Kidney (tissue), 14 donors: ENCODE data around the gene ZNF618. TPM values are rescaled to one million over a fixed set of nuclear protein-coding genes. Genes with fewer than 3 reads are reported as not detected.

ENCODE experiments used
- DNase-seq, 5 donors: peaks; one replicate each; pipeline ENCODE4 v3.0.0-alpha.2; 2013 to 2020
- FAIRE-seq: peaks from 2 replicates; lab custom pipeline; 2012; peaks lifted over from hg19 to GRCh38; lab: Jason Lieb, UNC
- H3K27ac ChIP-seq, 2 donors: one replicate each; pipeline ENCODE4 v1.7.0; 2013; ENCODE audit warnings: low read depth in 2 of 2, low read length in 2 of 2, inconsistent platforms in 1 of 2
- H3K27me3 ChIP-seq: one replicate; pipeline ENCODE4 v1.7.1; 2013; ENCODE audit warnings: low read length, inconsistent platforms; ENCODE audit not compliant: control insufficient read depth, insufficient read depth
- H3K36me3 ChIP-seq, 3 donors: one replicate each; pipeline versions ENCODE4 v1.7.0 to v1.7.1; 2013; ENCODE audit warnings: low read length in 3 of 3, control low read depth in 1 of 3, inconsistent platforms in 1 of 3; ENCODE audit not compliant: insufficient read depth in 3 of 3, control insufficient read depth in 2 of 3
- H3K4me1 ChIP-seq, 3 donors: one replicate each; pipeline versions ENCODE4 v1.7.0 to v1.7.1; 2013; ENCODE audit warnings: low read length in 3 of 3, inconsistent platforms in 1 of 3, low read depth in 1 of 3; ENCODE audit not compliant: control insufficient read depth in 2 of 3, insufficient read depth in 2 of 3
- H3K4me3 ChIP-seq, 3 donors: one replicate each; pipeline versions ENCODE4 v1.7.0 to v1.8.1; 2013; ENCODE audit warnings: low read length in 3 of 3, control low read depth in 1 of 3, inconsistent platforms in 1 of 3
- H3K9ac ChIP-seq, 3 donors: one replicate each; pipeline versions ENCODE4 v1.7.0 to v1.7.1; 2013; ENCODE audit warnings: low read length in 3 of 3, control low read depth in 1 of 3, inconsistent platforms in 1 of 3
- H3K9me3 ChIP-seq, 3 donors: one replicate each; pipeline versions ENCODE4 v1.7.0 to v1.7.1; 2013; ENCODE audit warnings: low read length in 3 of 3, control low read depth in 1 of 3, inconsistent platforms in 1 of 3; ENCODE audit not compliant: control insufficient read depth in 2 of 3, insufficient read depth in 1 of 3
- CTCF ChIP-seq: IDR thresholded peaks from 3 replicates; pipeline ENCODE4 v1.5.1; 2012; ENCODE audit warnings: mild to moderate bottlenecking, moderate library complexity, borderline replicate concordance; ENCODE audit not compliant: insufficient read depth; ENCODE audit errors: extremely low read depth
- intact Hi-C: fragments of 100-400 bp; cut with DNase I; formaldehyde crosslinking; loops from one replicate; pipeline ENCODE4 v1.11.1; 2022
- polyA plus RNA-seq: library from polyadenylated mRNA; stranded (reverse); fragments of 350-450 nt; fragmentation: Illumina TruSeq; extraction: RNeasy Lipid Tissue Mini Kit (QIAGEN cat#74804); gene quantifications from one replicate; pipeline ENCODE4 v1.2.3, GENCODE V29; 2014; ENCODE audit warnings: low read depth, low replicate concordance; ENCODE audit not compliant: insufficient read depth
- total RNA-seq: library from RNA; stranded (reverse); fragmentation: NEBNext Ultra II Directional; extraction: Animal tissue kit (Norgen Biotek cat#: 25700); gene quantifications from one replicate; pipeline ENCODE4 v1.2.1, GENCODE V29; 2021
- donor health status: control.
- donor health status: control.
- donor health status: control.
- donor health status: control.
- donor health status: control.
- donor health status: DM: yes; HTN: yes; CAD: no.
- donor health status: Normal renal cell carcinoma (clear cell type).

Gene ZNF618
- total and polyA plus RNA-seq, 2 donors from 2014 or later, result 5.6 to 31.9 TPM

GRCh38 chr9:114000063-114000454, 124.0 kb downstream of the ZNF618 start:
- FAIRE-seq (no peak), DNase-seq (peak in 2 of 5 donors; percentile 13 to 27)
- no peak overlapping the region for H3K4me3 ChIP-seq
- H3K36me3 ChIP-seq, result peaks cover 2 to 20% (median 7%) of the 10 kb centered on the region in 3 donors
- peaks cover 0 to 27% (median 8%) of the 10 kb centered on the region in 3 donors for H3K4me1 ChIP-seq
- no peak overlapping the region for H3K27ac ChIP-seq
- H3K9ac ChIP-seq, result no peak overlapping the region
- no peaks in the 10 kb centered on the region for H3K27me3 ChIP-seq
- no peaks in the 10 kb centered on the region for H3K9me3 ChIP-seq
- no peak for TF ChIP-seq CTCF
- intact Hi-C loops, result no loop called here

- Histone ChIP-seq H3K4me1 (peaks cover 0 to 27% (median 8%) of the 10 kb centered on the region in 3 donors), H3K9ac (no peak overlapping the region), H3K36me3 (peaks cover 2 to 22% (median 9%) of the 10 kb centered on the region in 3 donors), H3K27ac (no peak overlapping the region), H3K4me3 (no peak overlapping the region), H3K27me3 (no peaks in the 10 kb centered on the region), H3K9me3 (no peaks in the 10 kb centered on the region)
- DNase-seq (peak in 3 of 5 donors; percentile 5 to 42 (median 9)), FAIRE-seq (no peak)
- intact Hi-C loops, result no loop called here
- TF ChIP-seq CTCF, result no peak
Observed at GRCh38 chr9:114000671-114001409, 124.7 kb downstream of the ZNF618 start.

- DNase-seq (peak in 1 of 5 donors; percentile 22), FAIRE-seq (no peak)
- intact Hi-C loops, result no loop called here
- Histone ChIP-seq H3K4me1 (peaks cover 0 to 27% (median 8%) of the 10 kb centered on the region in 3 donors), H3K4me3 (no peak overlapping the region), H3K27me3 (no peaks in the 10 kb centered on the region), H3K36me3 (peaks cover 5 to 27% (median 14%) of the 10 kb centered on the region in 3 donors), H3K9ac (no peak overlapping the region), H3K9me3 (no peaks in the 10 kb centered on the region), H3K27ac (no peak overlapping the region)
- no peak for TF ChIP-seq CTCF
Observed at GRCh38 chr9:114001410-114001685, 125.2 kb downstream of the ZNF618 start.
